ENCODE results near the gene MAD1L1. TPM values are rescaled to one million over a fixed set of nuclear protein-coding genes. Genes with fewer than 3 reads are reported as not detected.

The MAD1L1 gene
- total RNA-seq, 2 donors from 2014 or later: 59.1 to 61.4 TPM

DNA sequence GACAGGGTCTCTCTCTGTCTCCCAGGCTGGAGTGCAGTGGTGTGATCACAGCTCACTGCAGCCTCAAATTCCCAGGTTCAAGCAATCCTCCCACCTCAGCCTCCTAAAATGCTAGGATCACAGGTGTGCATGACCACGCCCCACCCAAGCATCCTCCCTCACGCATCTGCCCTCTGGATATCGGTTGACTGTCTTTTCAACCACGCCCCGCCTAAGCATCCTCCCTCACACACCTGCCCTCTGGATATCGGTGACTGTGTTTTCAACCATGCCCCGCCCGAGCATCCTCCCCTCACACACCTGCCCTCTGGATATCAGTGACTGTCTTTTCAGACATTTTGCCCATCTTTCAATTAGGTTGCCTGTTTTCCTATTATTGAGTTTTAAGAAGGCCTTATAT is 140.5 kb downstream of the MAD1L1 start:
- H3K36me3 Mint-ChIP-seq (ENCODE audit: low read depth): peaks cover 35% of the 10 kb centered on the region
- TF ChIP-seq, protein P1, sequence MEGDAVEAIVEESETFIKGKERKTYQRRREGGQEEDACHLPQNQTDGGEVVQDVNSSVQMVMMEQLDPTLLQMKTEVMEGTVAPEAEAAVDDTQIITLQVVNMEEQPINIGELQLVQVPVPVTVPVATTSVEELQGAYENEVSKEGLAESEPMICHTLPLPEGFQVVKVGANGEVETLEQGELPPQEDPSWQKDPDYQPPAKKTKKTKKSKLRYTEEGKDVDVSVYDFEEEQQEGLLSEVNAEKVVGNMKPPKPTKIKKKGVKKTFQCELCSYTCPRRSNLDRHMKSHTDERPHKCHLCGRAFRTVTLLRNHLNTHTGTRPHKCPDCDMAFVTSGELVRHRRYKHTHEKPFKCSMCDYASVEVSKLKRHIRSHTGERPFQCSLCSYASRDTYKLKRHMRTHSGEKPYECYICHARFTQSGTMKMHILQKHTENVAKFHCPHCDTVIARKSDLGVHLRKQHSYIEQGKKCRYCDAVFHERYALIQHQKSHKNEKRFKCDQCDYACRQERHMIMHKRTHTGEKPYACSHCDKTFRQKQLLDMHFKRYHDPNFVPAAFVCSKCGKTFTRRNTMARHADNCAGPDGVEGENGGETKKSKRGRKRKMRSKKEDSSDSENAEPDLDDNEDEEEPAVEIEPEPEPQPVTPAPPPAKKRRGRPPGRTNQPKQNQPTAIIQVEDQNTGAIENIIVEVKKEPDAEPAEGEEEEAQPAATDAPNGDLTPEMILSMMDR (conservative IDR thresholded peaks at IDR 0.05): no peak

DNA sequence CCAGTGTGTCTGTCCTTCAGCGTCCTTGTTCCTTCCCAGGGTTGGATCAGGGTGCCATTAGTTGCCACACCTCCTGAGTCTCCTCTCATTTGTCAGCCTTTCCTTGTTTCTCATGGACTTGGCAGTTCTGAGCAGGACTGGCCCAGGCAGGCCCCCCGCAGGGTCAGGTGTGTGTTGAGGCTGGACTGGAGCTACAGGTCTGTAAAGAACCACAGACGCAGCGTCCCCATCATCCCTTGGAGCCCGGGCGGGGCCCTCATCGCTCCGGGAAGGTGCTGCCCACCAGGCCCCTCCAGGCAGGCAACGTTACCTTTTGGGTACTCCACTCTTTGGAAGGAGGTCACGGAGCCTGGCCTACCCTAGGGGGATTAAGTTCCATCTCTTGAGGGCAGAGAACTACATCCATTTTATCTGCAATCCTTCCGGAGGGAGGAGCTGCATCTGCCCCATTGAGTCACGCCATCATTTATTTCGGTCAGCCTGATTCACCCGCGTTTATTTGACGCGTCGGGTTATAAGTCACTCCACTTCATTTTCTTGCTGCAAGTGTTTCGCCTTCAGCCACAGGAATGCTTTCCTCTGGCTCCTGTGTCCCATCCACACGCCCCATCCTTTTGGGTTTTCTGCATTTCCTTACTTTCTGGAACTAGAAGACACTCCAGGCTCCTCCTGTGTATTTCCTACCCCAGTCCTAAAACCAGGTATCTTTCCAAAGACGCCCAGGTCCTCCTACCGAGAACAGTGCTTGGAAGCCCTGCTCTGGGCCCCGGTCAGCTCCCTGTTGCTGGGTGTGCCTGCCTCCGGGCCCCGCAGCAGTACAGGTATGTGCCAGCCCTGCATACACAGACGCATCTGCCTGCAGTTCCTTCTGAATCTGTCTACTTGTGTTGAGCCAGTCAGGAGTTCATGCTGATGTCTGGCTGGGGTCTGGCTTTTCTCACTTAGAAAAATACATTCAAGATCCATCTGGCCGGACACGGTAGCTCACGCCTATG is 141.9 kb downstream of the MAD1L1 start:
- no peaks in the 10 kb centered on the region for H3K4me1 Mint-ChIP-seq
- H3K36me3 Mint-ChIP-seq (ENCODE audit: low read depth): peaks cover 35% of the 10 kb centered on the region
- Histone ChIP-seq H3K27me3 (ENCODE audit: control insufficient read depth, insufficient read depth, low read length, poor library complexity, severe bottlenecking) (no peaks in the 10 kb centered on the region), H3K27ac (ENCODE audit: low read depth, low read length) (no peak overlapping the region), H3K9me3 (ENCODE audit: control insufficient read depth, low read length) (no peaks in the 10 kb centered on the region), H3K9ac (ENCODE audit: extremely low read depth, low read length, poor library complexity, severe bottlenecking) (no peak overlapping the region), H3K36me3 (ENCODE audit: control insufficient read depth, insufficient read depth, low read length) (peaks cover 6% of the 10 kb centered on the region), H3K4me1 (ENCODE audit: control insufficient read depth, insufficient read depth, low read length) (no peaks in the 10 kb centered on the region), H3K4me3 (ENCODE audit: low read length) (no peak overlapping the region)
- no peak overlapping the region for H3K27ac Mint-ChIP-seq
- H3K9me3 Mint-ChIP-seq: peaks cover 2% of the 10 kb centered on the region
- TF ChIP-seq, protein P1 (conservative IDR thresholded peaks at IDR 0.05): no peak
- 94% methylated on average over 21 to 29 of the region's 29 CpGs for WGBS, 2 experiments (ENCODE audit: insufficient coverage in 1 of 2, insufficient read length in 1 of 2)
- no peak for DNase-seq
- H3K4me3 Mint-ChIP-seq: no peak overlapping the region
- no peaks in the 10 kb centered on the region for H3K27me3 Mint-ChIP-seq (ENCODE audit: insufficient read depth)

More for the DNA sequence above, 140.5 kb downstream of the MAD1L1 start:
- H3K9me3 Mint-ChIP-seq: peaks cover 2% of the 10 kb centered on the region
- H3K27ac ChIP-seq (ENCODE audit: low read depth, low read length): no peak overlapping the region
- peaks cover 6% of the 10 kb centered on the region for H3K36me3 ChIP-seq (ENCODE audit: control insufficient read depth, insufficient read depth, low read length)
- no peaks in the 10 kb centered on the region for H3K9me3 ChIP-seq (ENCODE audit: control insufficient read depth, low read length)
- H3K4me1 ChIP-seq (ENCODE audit: control insufficient read depth, insufficient read depth, low read length): no peaks in the 10 kb centered on the region
- H3K27me3 ChIP-seq (ENCODE audit: control insufficient read depth, insufficient read depth, low read length, poor library complexity, severe bottlenecking): no peaks in the 10 kb centered on the region
- no peak for DNase-seq
- 97% methylated on average over 8 of the region's 8 CpGs for WGBS, 2 experiments (ENCODE audit: insufficient coverage in 1 of 2, insufficient read length in 1 of 2)
- no peak overlapping the region for H3K4me3 Mint-ChIP-seq
- no peak overlapping the region for H3K9ac ChIP-seq (ENCODE audit: extremely low read depth, low read length, poor library complexity, severe bottlenecking)
- H3K27ac Mint-ChIP-seq: no peak overlapping the region
- H3K4me1 Mint-ChIP-seq: no peaks in the 10 kb centered on the region
- H3K27me3 Mint-ChIP-seq (ENCODE audit: insufficient read depth): no peaks in the 10 kb centered on the region
- no peak overlapping the region for H3K4me3 ChIP-seq (ENCODE audit: low read length)

DNA sequence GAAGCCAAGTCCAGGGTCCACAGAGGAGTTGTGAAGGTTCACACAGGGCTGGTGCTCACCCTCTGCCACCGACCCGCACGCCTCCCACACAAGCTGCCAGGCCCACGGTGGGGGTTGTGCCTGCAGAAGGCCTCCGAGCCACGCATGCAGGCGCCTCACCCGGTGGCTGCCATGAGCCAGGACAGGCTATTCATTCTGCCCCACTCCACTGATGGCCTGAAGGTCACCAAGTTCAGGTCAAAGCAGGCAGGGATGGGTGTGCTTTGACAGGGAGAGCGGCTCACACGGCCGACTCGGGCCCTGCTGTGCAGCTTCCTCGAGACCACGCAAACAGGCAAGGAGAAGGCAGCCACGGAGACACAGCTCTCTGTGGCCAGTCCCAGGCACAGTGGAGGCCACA is 143.9 kb downstream of the MAD1L1 start:
- peaks cover 31% of the 10 kb centered on the region for H3K36me3 Mint-ChIP-seq (ENCODE audit: low read depth)
- Histone ChIP-seq H3K4me1 (ENCODE audit: control insufficient read depth, insufficient read depth, low read length) (no peaks in the 10 kb centered on the region), H3K27me3 (ENCODE audit: control insufficient read depth, insufficient read depth, low read length, poor library complexity, severe bottlenecking) (no peaks in the 10 kb centered on the region), H3K27ac (ENCODE audit: low read depth, low read length) (no peak overlapping the region), H3K9ac (ENCODE audit: extremely low read depth, low read length, poor library complexity, severe bottlenecking) (no peak overlapping the region), H3K36me3 (ENCODE audit: control insufficient read depth, insufficient read depth, low read length) (peaks cover 6% of the 10 kb centered on the region), H3K4me3 (ENCODE audit: low read length) (no peak overlapping the region), H3K9me3 (ENCODE audit: control insufficient read depth, low read length) (no peaks in the 10 kb centered on the region)
- no peak for DNase-seq
- WGBS, 2 experiments (ENCODE audit: insufficient coverage in 1 of 2, insufficient read length in 1 of 2): 95 to 97% methylated on average over 10 to 15 of the region's 15 CpGs
- TF ChIP-seq, protein P1 (conservative IDR thresholded peaks at IDR 0.05): no peak
- H3K4me1 Mint-ChIP-seq: no peaks in the 10 kb centered on the region
- no peaks in the 10 kb centered on the region for H3K27me3 Mint-ChIP-seq (ENCODE audit: insufficient read depth)
- H3K9me3 Mint-ChIP-seq: peaks cover 2% of the 10 kb centered on the region
- no peak overlapping the region for H3K27ac Mint-ChIP-seq
- H3K4me3 Mint-ChIP-seq: no peak overlapping the region

Data from endodermal cell (in vitro differentiated cells).